ENCODE measurements around the gene DAB2IP. TPM values are rescaled to one million over a fixed set of nuclear protein-coding genes. Genes with fewer than 3 reads are reported as not detected.

The DAB2IP gene
- total and polyA plus RNA-seq, 2 of the 4 experiments (the other 2 are of a cell fraction): 5.6 to 17.2 TPM

- DNase-seq (no peak), ATAC-seq (ENCODE audit: low read depth) (no peak)
- no peak overlapping the region for H4K8ac ChIP-seq (ENCODE audit: low read depth in 2 of 2, low read length in 2 of 2)
- H4K20me1 ChIP-seq (ENCODE audit: insufficient read depth, low read length): peaks cover 77% of the 10 kb centered on the region
- H3K79me1 ChIP-seq (ENCODE audit: low read depth in 1 of 2, low read length in 2 of 2): peaks cover 28 to 76% of the 10 kb centered on the region in 2 experiments; a peak in 3 of 4 replicates
- peaks cover 15% of the 10 kb centered on the region; the same call in 1 of the 2 replicates for H3K36me3 ChIP-seq (ENCODE audit: control insufficient read depth, insufficient read depth, low read length)
- dilution Hi-C loops (cut with HindIII; ENCODE audit: low sequenced_read_pairs, unreplicated experiment) (no loop called here), intact Hi-C loops (cut with micrococcal nuclease) (no loop called here), in situ Hi-C loops (cut with MboI; ENCODE audit: low sequenced_read_pairs) (no loop called here)
- no peak overlapping the region for H2BK120ac ChIP-seq (ENCODE audit: low read depth, low read length)
- H2BK15ac ChIP-seq (ENCODE audit: low read depth, low read length): no peak overlapping the region; the same call in 2 of the 3 replicates
- H3K9ac ChIP-seq (ENCODE audit: low read depth, low read length): no peak overlapping the region
- H3K23ac ChIP-seq (ENCODE audit: low read depth, low read length): no peak overlapping the region
- H3K56ac ChIP-seq (ENCODE audit: extremely low read depth, insufficient read depth, low read length): no peak overlapping the region
- peaks cover 23% of the 10 kb centered on the region for H3K9me1 ChIP-seq (ENCODE audit: insufficient read depth, low read length)
- no peak overlapping the region for H3K27ac ChIP-seq (ENCODE audit: insufficient read depth, low read length)
- no peak overlapping the region for H2AK5ac ChIP-seq (ENCODE audit: low read depth, low read length)
- no peak overlapping the region for H3K14ac ChIP-seq (replicated peaks; ENCODE audit: low read depth, low read length)
- CTCF ChIA-PET: no interaction called here
- no peak overlapping the region for H2BK5ac ChIP-seq (ENCODE audit: low read depth, low read length, poor library complexity, severe bottlenecking)
- no peak overlapping the region for H3K4me3 ChIP-seq (ENCODE audit: insufficient read depth, low read depth, low read length)
- H3K27me3 ChIP-seq (ENCODE audit: control insufficient read depth, insufficient read depth, low read length): no peaks in the 10 kb centered on the region
- no peaks in the 10 kb centered on the region for H3K9me3 ChIP-seq (ENCODE audit: control insufficient read depth, insufficient read depth, low read length)
- 100% methylated on average over 1 of the region's 12 CpGs; no CpG with 5 or more reads in 1 of the 2 experiments for WGBS, 2 experiments (ENCODE audit: extremely low coverage in 2 of 2, insufficient read length in 1 of 2)
- no peak overlapping the region for H3K18ac ChIP-seq (ENCODE audit: low read depth, low read length)
- TF ChIP-seq BHLHE40 (IDR thresholded peaks at IDR 0.05; ENCODE audit: low read depth, low read length) (no peak), NFE2L2 (IDR thresholded peaks at IDR 0.05; ENCODE audit: low read depth, low read length) (no peak), CEBPB (IDR thresholded peaks at IDR 0.05; ENCODE audit: low read depth, low read length) (no peak), RFX5 (IDR thresholded peaks at IDR 0.05; ENCODE audit: low read depth, low read length) (no peak), CHD1 (IDR thresholded peaks at IDR 0.05; ENCODE audit: low read depth, low read length) (no peak), RCOR1 (IDR thresholded peaks at IDR 0.05; ENCODE audit: insufficient replicate concordance, low read length) (no peak), USF2 (IDR thresholded peaks at IDR 0.05; ENCODE audit: low read depth, low read length) (no peak), FOS (IDR thresholded peaks at IDR 0.05; ENCODE audit: low read depth, low read length) (no peak), SMC3 (IDR thresholded peaks at IDR 0.05; ENCODE audit: low read depth, low read length) (no peak)
- no peak overlapping the region; the same call in 1 of the 2 replicates for H3K4ac ChIP-seq (ENCODE audit: low read depth, low read length)
- no peak overlapping the region for H2BK20ac ChIP-seq (ENCODE audit: low read depth, low read length)
- H2AFZ ChIP-seq (replicated peaks; ENCODE audit: low read length, poor library complexity): no peak overlapping the region
- no TSS peak for BruUV-seq (replicated peaks)
- no peak overlapping the region for H4K5ac ChIP-seq (ENCODE audit: low read depth, low read length)
- H4K91ac ChIP-seq (ENCODE audit: insufficient read depth, low read depth, low read length): no peak overlapping the region
- POLR2A ChIA-PET (ENCODE audit: unreplicated experiment): no interaction called here
- H2AK9ac ChIP-seq (replicated peaks; ENCODE audit: low read depth, low read length, poor library complexity): no peak overlapping the region
- peaks cover 11% of the 10 kb centered on the region for H3K4me1 ChIP-seq (ENCODE audit: control insufficient read depth, insufficient read depth, low read length)
- H3K4me2 ChIP-seq (ENCODE audit: low read depth, low read length): no peak overlapping the region
Observed at GRCh38 chr9:121753802-121754654, 102.6 kb downstream of the DAB2IP start.
